CD4-positive, alpha-beta memory T cell (primary cell): ENCODE data around the gene PPCS. TPM values are rescaled to one million over a fixed set of nuclear protein-coding genes. Genes with fewer than 3 reads are reported as not detected.
A peak's percentile ranks its signal among the peaks of the same experiment; 100 is the strongest.

Experiments
- CTCF ChIA-PET: fragments of 350-600 bp; sonication (Branson Sonifier 250); formaldehyde crosslinking; loops from one replicate; lab custom pipeline; 2021; ENCODE audit warnings: inconsistent platforms; ENCODE audit not compliant: partially characterized antibody; lab: Charles Lee
- POLR2A ChIA-PET: fragments of 350-600 bp; sonication (Branson Sonifier 250); formaldehyde crosslinking; loops from one replicate; lab custom pipeline; 2021; ENCODE audit not compliant: partially characterized antibody; lab: Charles Lee
- DNase-seq, 5 donors: peaks; one replicate each; pipeline versions ENCODE4 v3.0.0 to v3.0.0-alpha.2; 2020 to 2022; ENCODE audit warnings: mixed read lengths in 1 of 5
- H3K27ac ChIP-seq: one replicate; pipeline ENCODE4 v1.7.0; 2013; ENCODE audit warnings: low read depth, low read length
- H3K27me3 ChIP-seq: 2 replicates; pipeline ENCODE4 v1.7.0; 2013; ENCODE audit warnings: mild to moderate bottlenecking, low read length, moderate library complexity; ENCODE audit not compliant: insufficient read depth
- H3K36me3 ChIP-seq: 2 replicates; pipeline ENCODE4 v1.7.0; 2013; ENCODE audit warnings: mild to moderate bottlenecking, low read length, moderate library complexity; ENCODE audit not compliant: insufficient read depth
- H3K4me1 ChIP-seq: 2 replicates; pipeline ENCODE4 v1.7.0; 2013; ENCODE audit warnings: mild to moderate bottlenecking, low read length, moderate library complexity; ENCODE audit not compliant: insufficient read depth
- H3K4me3 ChIP-seq, 2 donors: one replicate each; pipeline ENCODE4 v1.7.0; 2013; ENCODE audit warnings: low read length in 2 of 2, mild to moderate bottlenecking in 1 of 2
- H3K9me3 ChIP-seq, 2 donors: one replicate each; pipeline ENCODE4 v1.7.0; 2013; ENCODE audit warnings: low read length in 2 of 2, control low read depth in 1 of 2; ENCODE audit not compliant: control insufficient read depth in 1 of 2
- H3K27ac Mint-ChIP-seq, 7 donors: one replicate each; pipeline ENCODE4 v1.8.0; 2020 to 2021; ENCODE audit warnings: mixed read lengths in 7 of 7, mild to moderate bottlenecking in 6 of 7, inconsistent platforms in 3 of 7, moderate library complexity in 3 of 7
- H3K27me3 Mint-ChIP-seq, 2 donors: one replicate each; pipeline ENCODE4 v1.8.0; 2020 to 2021; ENCODE audit warnings: mixed read lengths in 2 of 2
- H3K36me3 Mint-ChIP-seq, 2 donors: one replicate each; pipeline ENCODE4 v1.8.0; 2020 to 2021; ENCODE audit warnings: mixed read lengths in 2 of 2, inconsistent platforms in 1 of 2, mild to moderate bottlenecking in 1 of 2
- H3K4me1 Mint-ChIP-seq, 4 donors: one replicate each; pipeline ENCODE4 v1.8.0; 2020 to 2021; ENCODE audit warnings: mixed read lengths in 4 of 4, mild to moderate bottlenecking in 1 of 4
- H3K4me3 Mint-ChIP-seq, 8 donors: one replicate each; pipeline ENCODE4 v1.8.0; 2020 to 2021; ENCODE audit warnings: mixed read lengths in 8 of 8, mild to moderate bottlenecking in 7 of 8, moderate library complexity in 6 of 8, inconsistent platforms in 3 of 8
- H3K9me3 Mint-ChIP-seq, 8 donors: one replicate each; pipeline ENCODE4 v1.8.0; 2020 to 2021; ENCODE audit warnings: mixed read lengths in 8 of 8, mild to moderate bottlenecking in 5 of 8, inconsistent platforms in 3 of 8, moderate library complexity in 1 of 8
- intact Hi-C: fragments of 100-400 bp; cut with micrococcal nuclease; formaldehyde crosslinking; loops from one replicate; pipeline ENCODE4 v1.15.1; 2023
- polyA plus RNA-seq, 2 donors: library from polyadenylated mRNA; unstranded; fragments of 300-500 nt; fragmentation: Illumina TruSeq; gene quantifications; one replicate each; pipeline ENCODE4 v1.2.3, GENCODE V29; 2021
- total RNA-seq, 2 experiments: library from RNA; stranded (reverse); gene quantifications; one replicate each; pipeline ENCODE4 v1.2.3, GENCODE V29; 2021

Gene PPCS
- total and polyA plus RNA-seq, 4 experiments from 2014 or later: 61.1 to 159 (median 88.2) TPM

- Mint-ChIP-seq H3K27me3 (peaks cover 0 to 2% of the 10 kb centered on the region in 2 donors), H3K4me1 (peaks cover 16 to 31% (median 21%) of the 10 kb centered on the region in 4 donors), H3K27ac (peak overlapping the region in 1 of 7 donors; percentile 40), H3K9me3 (no peaks in the 10 kb centered on the region), H3K4me3 (no peak overlapping the region), H3K36me3 (peaks cover 10 to 18% of the 10 kb centered on the region in 2 donors)
- H3K4me3 ChIP-seq: no peak overlapping the region
- H3K9me3 ChIP-seq: no peaks in the 10 kb centered on the region
- H3K36me3 ChIP-seq: peaks cover 5% of the 10 kb centered on the region
- POLR2A ChIA-PET: no interaction called here
- H3K4me1 ChIP-seq: peaks cover 24% of the 10 kb centered on the region
- no peaks in the 10 kb centered on the region for H3K27me3 ChIP-seq
- no peak overlapping the region for H3K27ac ChIP-seq
- CTCF ChIA-PET: no interaction called here
- no peak for DNase-seq
- intact Hi-C loops: no loop called here
Measured at GRCh38 chr1:42453386-42453785, 3.0 kb upstream of the PPCS start.

DNA sequence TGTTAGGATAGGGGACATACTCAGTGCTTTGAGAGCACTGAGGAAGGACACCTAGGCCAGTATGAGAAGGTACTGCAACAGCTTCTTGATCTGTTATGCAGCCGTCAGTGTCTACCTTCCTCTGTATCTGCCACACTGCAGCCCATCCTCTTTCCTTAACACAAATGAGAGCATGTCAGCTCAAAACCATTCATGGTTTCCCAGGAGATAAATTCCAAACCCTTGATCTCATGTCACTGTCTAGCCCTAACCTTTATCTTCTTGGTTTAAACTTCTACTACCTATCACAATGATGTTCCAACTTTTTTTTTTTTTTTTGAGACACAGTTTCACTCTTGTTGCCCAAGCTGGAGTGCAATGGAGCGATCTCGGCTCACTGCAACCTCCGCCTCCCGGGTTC is 1.9 kb upstream of the PPCS start:
- Mint-ChIP-seq H3K36me3 (peaks cover 12 to 25% of the 10 kb centered on the region in 2 donors), H3K4me1 (peaks cover 18 to 37% (median 26%) of the 10 kb centered on the region in 4 donors), H3K4me3 (peak overlapping the region in 5 of 8 donors; percentile 7 to 65 (median 33)), H3K27me3 (peaks cover 0 to 2% of the 10 kb centered on the region in 2 donors), H3K27ac (peak overlapping the region in 4 of 7 donors; percentile 12 to 100 (median 32)), H3K9me3 (no peaks in the 10 kb centered on the region)
- no peaks in the 10 kb centered on the region for H3K9me3 ChIP-seq
- no peaks in the 10 kb centered on the region for H3K27me3 ChIP-seq
- POLR2A ChIA-PET: no interaction called here
- H3K4me3 ChIP-seq: no peak overlapping the region
- CTCF ChIA-PET: interaction anchor here (0.7 kb wide), 1 partner anchor 129 kb away, joined by 3 read pairs; no protein-coding TSS in a partner anchor
- H3K36me3 ChIP-seq: peaks cover 15% of the 10 kb centered on the region
- no peak overlapping the region for H3K27ac ChIP-seq
- DNase-seq: no peak
- intact Hi-C loops: no loop called here
- H3K4me1 ChIP-seq: peaks cover 29% of the 10 kb centered on the region

DNA sequence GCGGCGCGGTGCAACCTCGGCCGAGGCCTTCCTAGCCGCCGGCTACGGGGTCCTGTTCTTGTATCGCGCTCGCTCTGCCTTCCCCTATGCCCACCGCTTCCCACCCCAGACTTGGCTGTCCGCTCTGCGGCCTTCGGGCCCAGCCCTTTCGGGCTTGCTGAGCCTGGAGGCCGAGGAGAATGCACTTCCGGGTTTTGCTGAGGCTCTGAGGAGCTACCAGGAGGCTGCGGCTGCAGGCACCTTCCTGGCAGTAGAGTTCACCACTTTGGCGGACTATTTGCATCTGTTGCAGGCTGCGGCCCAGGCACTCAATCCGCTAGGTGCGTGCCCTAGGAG is 379 bp downstream of the PPCS start:
- CTCF ChIA-PET: no interaction called here

DNA sequence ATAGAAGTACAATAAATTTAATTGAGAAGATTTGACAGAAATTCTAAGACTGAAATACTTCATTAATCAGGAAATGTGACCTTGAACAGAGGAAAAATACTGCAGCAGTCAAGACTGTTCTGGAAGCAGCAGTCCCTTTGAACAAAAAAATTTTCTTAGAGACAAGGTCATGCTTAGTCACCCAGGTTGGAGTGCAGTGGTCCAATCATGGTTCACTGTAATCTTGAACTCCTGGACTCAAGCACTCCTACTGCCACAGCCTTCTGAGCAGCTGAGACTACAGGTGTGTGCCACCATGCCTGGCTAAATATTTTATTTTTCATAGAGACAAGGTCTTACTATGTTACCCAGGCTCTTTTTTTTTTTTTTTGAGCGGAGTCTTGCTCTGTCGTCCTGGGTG is 4.9 kb downstream of the PPCS start:
- POLR2A ChIA-PET: no interaction called here
- Mint-ChIP-seq H3K36me3 (peaks cover 27 to 54% of the 10 kb centered on the region in 2 donors), H3K9me3 (no peaks in the 10 kb centered on the region), H3K4me1 (peaks cover 26 to 57% (median 42%) of the 10 kb centered on the region in 4 donors), H3K27ac (peak overlapping the region in 6 of 7 donors; percentile 12 to 97 (median 82)), H3K4me3 (peak overlapping the region in 1 of 8 donors; percentile 18), H3K27me3 (no peaks in the 10 kb centered on the region)
- intact Hi-C loops: loop anchor here (5.0 kb wide), 1 partner anchor 284 kb away; no protein-coding TSS in a partner anchor
- Histone ChIP-seq H3K27ac (no peak overlapping the region), H3K27me3 (no peaks in the 10 kb centered on the region), H3K4me1 (peaks cover 37% of the 10 kb centered on the region), H3K9me3 (no peaks in the 10 kb centered on the region), H3K36me3 (peaks cover 27% of the 10 kb centered on the region), H3K4me3 (no peak overlapping the region)
- DNase-seq: no peak
- CTCF ChIA-PET: no interaction called here

More for the DNA sequence above, 379 bp downstream of the PPCS start:
- Histone ChIP-seq H3K27me3 (no peaks in the 10 kb centered on the region), H3K9me3 (no peaks in the 10 kb centered on the region), H3K36me3 (peaks cover 27% of the 10 kb centered on the region), H3K4me3 (peak overlapping the region; percentile 84 to 96), H3K27ac (peak overlapping the region; percentile 99), H3K4me1 (peaks cover 29% of the 10 kb centered on the region)
- Mint-ChIP-seq H3K4me1 (peaks cover 21 to 43% (median 33%) of the 10 kb centered on the region in 4 donors), H3K27me3 (no peaks in the 10 kb centered on the region), H3K36me3 (peaks cover 27 to 43% of the 10 kb centered on the region in 2 donors), H3K9me3 (no peaks in the 10 kb centered on the region), H3K4me3 (peak overlapping the region; percentile 91 to 100 (median 99)), H3K27ac (peak overlapping the region; percentile 92 to 100 (median 99))
- DNase-seq: peak in 3 of 5 donors; percentile 66 to 73 (median 73)
- POLR2A ChIA-PET: interaction anchor here (0.7 to 1.8 kb wide), 12 partner anchors 16 to 422 kb away, joined by 3 to 15 read pairs (median 4); partner anchors contain the start of genes C1orf50, FOXJ3, P3H1 and PPIH
- intact Hi-C loops: loop anchor here (1.0 to 2.0 kb wide), 3 partner anchors 121 to 202 kb away; partner anchors contain the start of genes FOXJ3 and PPIH

DNA sequence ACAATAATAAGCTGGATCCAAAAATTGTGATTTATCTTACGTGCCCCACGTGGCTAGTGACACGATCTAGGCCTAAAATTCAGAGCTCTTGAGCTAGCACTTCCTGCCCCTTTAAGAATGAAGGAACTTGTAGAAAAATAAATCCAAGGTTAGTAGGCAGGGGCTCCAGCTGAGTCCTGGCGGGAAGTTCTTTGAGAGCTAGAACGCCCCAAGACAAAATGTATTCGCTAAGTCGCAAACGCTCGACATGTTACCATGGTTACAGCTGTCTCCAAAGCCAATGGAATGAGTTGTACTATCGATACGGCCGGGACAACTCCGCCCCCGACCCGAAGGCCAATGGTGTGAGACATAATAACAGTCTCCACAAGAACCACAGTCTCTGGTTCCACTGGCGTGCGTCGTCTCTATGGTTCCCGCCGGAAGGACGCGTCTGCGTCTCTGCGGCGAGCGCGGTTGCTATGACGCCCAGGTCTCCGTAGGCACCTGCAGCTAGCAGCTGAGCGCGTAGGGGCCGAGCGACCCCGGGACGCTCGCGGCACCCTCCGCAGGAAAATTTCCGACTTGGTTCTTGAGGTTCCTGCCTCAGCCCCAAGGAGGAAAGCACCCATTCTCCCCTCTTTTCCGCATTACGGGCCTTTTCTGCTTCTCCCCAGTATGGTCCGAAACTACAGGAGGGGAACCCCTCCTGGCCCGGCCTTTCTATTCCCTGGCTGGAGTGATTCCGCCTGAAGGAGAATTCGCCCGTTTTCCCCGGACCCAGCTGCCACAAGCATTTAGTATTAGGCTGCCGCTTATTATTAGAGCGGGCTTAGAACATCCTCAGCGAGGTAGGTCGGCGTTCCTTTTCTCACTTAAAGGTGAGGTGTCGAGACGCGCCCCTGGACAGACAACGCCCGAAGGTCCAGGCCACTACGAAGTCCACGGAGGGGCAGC is 6.8 kb downstream of the PPCS start, which contains the start of gene CCDC30:
CCDC30 (plus strand) TSS at position 459 of the 936 bp plus-strand sequence. CDS start 17,266 bp downstream, outside the sequence.
- H3K4me3 ChIP-seq: peak within 1 kb of the TSS; percentile 44
- peaks cover 24% of the 10 kb centered on the region for H3K4me1 ChIP-seq
- H3K27me3 ChIP-seq: no peaks in the 10 kb centered on the region
- ChIA-PET CTCF (interaction anchor here (1.1 kb wide), 1 partner anchor 288 kb away, joined by 3 read pairs; no protein-coding TSS in a partner anchor), POLR2A (interaction anchor here (0.7 to 2.0 kb wide), 7 partner anchors 10 to 383 kb away, joined by 3 to 10 read pairs (median 3); partner anchors contain the start of genes C1orf50, P3H1, YBX1 and ZNF691)
- DNase-seq: peak; percentile 97 to 99 (median 98)
- Mint-ChIP-seq H3K4me1 (peaks cover 17 to 44% (median 27%) of the 10 kb centered on the region in 4 donors), H3K27ac (peak within 1 kb of the TSS; percentile 93 to 98 (median 97)), H3K4me3 (peak within 1 kb of the TSS; percentile 84 to 94 (median 86)), H3K27me3 (no peaks in the 10 kb centered on the region), H3K36me3 (peaks cover 20 to 42% of the 10 kb centered on the region in 2 donors), H3K9me3 (no peaks in the 10 kb centered on the region)
- peaks cover 25% of the 10 kb centered on the region for H3K36me3 ChIP-seq
- intact Hi-C loops: loop anchor here (1.0 to 5.0 kb wide), 4 partner anchors 219 to 709 kb away; partner anchors contain the start of genes C1orf50, CFAP57, EBNA1BP2 and P3H1
- H3K9me3 ChIP-seq: no peaks in the 10 kb centered on the region
- peak within 1 kb of the TSS; percentile 74 for H3K27ac ChIP-seq

DNA sequence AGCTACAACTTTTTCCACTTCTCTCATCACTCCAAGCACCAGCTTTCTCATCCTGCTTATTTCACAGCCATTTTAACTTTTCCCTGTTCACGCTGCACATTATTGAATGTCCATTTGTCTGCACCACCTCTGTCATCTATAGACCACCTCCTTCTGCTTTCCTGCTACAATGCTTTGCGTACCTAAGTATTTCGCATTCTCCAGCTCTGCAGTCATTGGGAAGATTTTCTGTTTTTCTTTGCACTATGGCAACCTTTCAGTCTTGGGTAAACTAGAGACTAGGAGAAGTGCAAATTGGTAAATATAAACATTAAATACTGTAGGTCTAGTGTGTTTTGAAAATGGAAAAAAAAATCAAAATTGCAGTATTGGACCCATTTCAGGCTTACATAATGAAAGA is 7.6 kb downstream of the PPCS start:
- Mint-ChIP-seq H3K27ac (peak overlapping the region; percentile 93 to 98 (median 97)), H3K27me3 (no peaks in the 10 kb centered on the region), H3K4me1 (peaks cover 13 to 38% (median 21%) of the 10 kb centered on the region in 4 donors), H3K4me3 (peak overlapping the region; percentile 84 to 94 (median 86)), H3K9me3 (no peaks in the 10 kb centered on the region), H3K36me3 (peaks cover 17 to 34% of the 10 kb centered on the region in 2 donors)
- Histone ChIP-seq H3K9me3 (no peaks in the 10 kb centered on the region), H3K36me3 (peaks cover 17% of the 10 kb centered on the region), H3K4me3 (peak overlapping the region in 1 of 2 donors; percentile 34), H3K27me3 (no peaks in the 10 kb centered on the region), H3K27ac (peak overlapping the region; percentile 74), H3K4me1 (peaks cover 16% of the 10 kb centered on the region)
- intact Hi-C loops: loop anchor here (1.0 to 5.0 kb wide), 4 partner anchors 218 to 708 kb away; partner anchors contain the start of genes C1orf50, CFAP57, EBNA1BP2 and P3H1
- ChIA-PET CTCF (no interaction called here), POLR2A (interaction anchor here (2.0 kb wide), 1 partner anchor 130 kb away, joined by 6 read pairs; no protein-coding TSS in a partner anchor)
- DNase-seq: no peak
